WI38 (cell line): Measurements from ENCODE around the gene CUEDC1.

ENCODE experiments used
- H3K4me3 ChIP-seq: 2 replicates; pipeline ENCODE4 v1.5.1; 2011; ENCODE audit warnings: low read depth, mild to moderate bottlenecking, control low read depth, low read length
- CTCF ChIP-seq: IDR thresholded peaks from 2 replicates; pipeline ENCODE4 v1.5.1; 2012; ENCODE audit warnings: low read depth, mild to moderate bottlenecking, control low read depth, low read length

CUEDC1 gene

GRCh38 chr17:57900991-57901743 lies 54.0 kb downstream of the CUEDC1 start:
- no peak overlapping the region for H3K4me3 ChIP-seq
- no peak for TF ChIP-seq CTCF

- TF ChIP-seq CTCF, result no peak
- H3K4me3 ChIP-seq, result no peak overlapping the region
These were observed 55.4 kb downstream of the CUEDC1 start for GRCh38 chr17:57899822-57900221.

- H3K4me3 ChIP-seq, result no peak overlapping the region
- no peak for TF ChIP-seq CTCF
These were observed 55.8 kb downstream of the CUEDC1 start for GRCh38 chr17:57899391-57899790.

- no peak for TF ChIP-seq CTCF
- no peak overlapping the region for H3K4me3 ChIP-seq
These were observed 56.5 kb downstream of the CUEDC1 start for GRCh38 chr17:57898487-57899311.

- TF ChIP-seq CTCF, result no peak
- no peak overlapping the region for H3K4me3 ChIP-seq
These were observed 59.7 kb downstream of the CUEDC1 start for GRCh38 chr17:57895382-57896060.

- no peak for TF ChIP-seq CTCF
- H3K4me3 ChIP-seq, result no peak overlapping the region
These were observed 60.4 kb downstream of the CUEDC1 start for GRCh38 chr17:57894848-57895247.
